H1 (cell line): ENCODE data around the gene TMEM63C. TPM values are rescaled to one million over a fixed set of nuclear protein-coding genes. Genes with fewer than 3 reads are reported as not detected.

Experiments
- CTCF ChIA-PET: fragments of 300-600 bp; sonication (Branson Sonifier 250); formaldehyde crosslinking; loops from one replicate; lab custom pipeline; 2021; ENCODE audit not compliant: partially characterized antibody; lab: Charles Lee
- POLR2A ChIA-PET: fragments of 300-600 bp; sonication (Branson Sonifier 250); formaldehyde crosslinking; loops from one replicate; lab custom pipeline; 2021; ENCODE audit warnings: inconsistent platforms; ENCODE audit not compliant: partially characterized antibody; lab: Charles Lee
- DNase-seq, 2 experiments: peaks; one replicate each; pipeline versions ENCODE4 v3.0.0 to v3.0.0-alpha.2; 2010 to 2022; ENCODE audit warnings: low spot score in 2 of 2, low read depth in 1 of 2, mixed read lengths in 1 of 2
- FAIRE-seq: peaks from 2 replicates; lab custom pipeline; 2011; peaks lifted over from hg19 to GRCh38; lab: Jason Lieb, UNC
- H2AFZ ChIP-seq: 2 replicates; pipeline ENCODE4 v1.8.1; 2012; ENCODE audit warnings: low read length, inconsistent platforms
- H2AK5ac ChIP-seq: 2 replicates; pipeline ENCODE4 v1.6.1; 2013; ENCODE audit warnings: low read depth, low read length
- H2BK120ac ChIP-seq: replicated peaks from 2 replicates; pipeline ENCODE3; 2013; ENCODE audit warnings: low read depth, low read length, inconsistent platforms
- H2BK12ac ChIP-seq: 2 replicates; pipeline ENCODE4 v1.6.1; 2013; ENCODE audit warnings: low read depth, low read length
- H2BK15ac ChIP-seq: 2 replicates; pipeline ENCODE4 v1.6.1; 2013; ENCODE audit warnings: low read length
- H2BK20ac ChIP-seq: 2 replicates; pipeline ENCODE4 v1.6.1; 2013; ENCODE audit warnings: low read length
- H2BK5ac ChIP-seq: 2 replicates; pipeline ENCODE4 v1.6.1; 2013; ENCODE audit warnings: low read depth, low read length
- H3K14ac ChIP-seq: 2 replicates; pipeline ENCODE4 v1.6.1; 2013; ENCODE audit warnings: inconsistent platforms; ENCODE audit not compliant: insufficient read length
- H3K18ac ChIP-seq: 2 replicates; pipeline ENCODE4 v1.6.1; 2013; ENCODE audit warnings: low read length; ENCODE audit errors: extremely low read depth
- H3K23ac ChIP-seq: 2 replicates; pipeline ENCODE4 v1.6.1; 2013; ENCODE audit warnings: inconsistent platforms; ENCODE audit not compliant: insufficient read length
- H3K23me2 ChIP-seq: 2 replicates; pipeline ENCODE4 v1.6.1; 2013; ENCODE audit warnings: low read depth, low read length
- H3K27ac ChIP-seq: 2 replicates; pipeline ENCODE4 v1.6.1; 2011; ENCODE audit warnings: low read depth, low read length, inconsistent platforms
- H3K27me3 ChIP-seq, 4 experiments: replicated peaks in 1 of 4; 1 replicate in 1 of 4; 2 replicates in 3 of 4; pipeline versions ENCODE4 v1.6.1 to v1.8.1; 2011 to 2013; ENCODE audit warnings: low read length in 3 of 4, mild to moderate bottlenecking in 3 of 4, inconsistent platforms in 2 of 4, mixed read lengths in 2 of 4, moderate library complexity in 1 of 4; ENCODE audit not compliant: control insufficient read depth in 3 of 4, insufficient read depth in 3 of 4; ENCODE audit errors: extremely low read depth in 1 of 4
- H3K36me3 ChIP-seq, 4 experiments: 2 replicates each; pipeline versions ENCODE4 v1.6.1 to v1.8.1; 2011 to 2013; ENCODE audit warnings: mild to moderate bottlenecking in 4 of 4, low read length in 3 of 4, moderate library complexity in 2 of 4, control low read depth in 1 of 4, inconsistent platforms in 1 of 4; ENCODE audit not compliant: insufficient read depth in 4 of 4, control insufficient read depth in 2 of 4
- H3K4ac ChIP-seq: replicated peaks from 2 replicates; pipeline ENCODE3; 2013; ENCODE audit warnings: low read length, low read depth, mixed read lengths, inconsistent platforms; ENCODE audit not compliant: insufficient read length
- H3K4me1 ChIP-seq, 4 experiments: replicated peaks in 1 of 4; 1 replicate in 1 of 4; 2 replicates in 3 of 4; pipeline versions ENCODE4 v1.6.1 to v1.8.1; 2011 to 2013; ENCODE audit warnings: low read length in 3 of 4, inconsistent platforms in 2 of 4, mixed read lengths in 1 of 4; ENCODE audit not compliant: insufficient read depth in 4 of 4, control insufficient read depth in 3 of 4
- H3K4me2 ChIP-seq, 2 experiments: 2 replicates each; pipeline versions ENCODE4 v1.6.1 to v1.8.1; 2011 to 2013; ENCODE audit warnings: low read depth in 2 of 2, low read length in 2 of 2, control low read depth in 1 of 2, inconsistent platforms in 1 of 2, mild to moderate bottlenecking in 1 of 2; ENCODE audit not compliant: insufficient read depth in 1 of 2
- H3K4me3 ChIP-seq, 4 experiments: fragments of 200-600, 300-600 bp in 1 of 4; sonication (generic), shearing (Covaris generic), sonication (Bioruptor Twin) in 1 of 4; 2 replicates each; pipeline versions ENCODE4 v1.5.1 to v1.8.1; 2011 to 2016; ENCODE audit warnings: low read length in 4 of 4, low read depth in 3 of 4, control low read depth in 2 of 4, inconsistent platforms in 2 of 4, mild to moderate bottlenecking in 2 of 4, mixed read lengths in 1 of 4, moderate library complexity in 1 of 4; ENCODE audit not compliant: insufficient read depth in 2 of 4; ENCODE audit errors: extremely low read depth in 1 of 4
- H3K56ac ChIP-seq: replicated peaks from 2 replicates; pipeline ENCODE3; 2013; ENCODE audit warnings: low read depth, mild to moderate bottlenecking, mixed read lengths, low read length, inconsistent platforms; ENCODE audit not compliant: insufficient read length
- H3K79me1 ChIP-seq: 2 replicates; pipeline ENCODE4 v1.6.1; 2013; ENCODE audit warnings: low read depth, low read length, control low read depth
- H3K79me2 ChIP-seq, 2 experiments: 2 replicates each; pipeline versions ENCODE4 v1.6.1 to v1.8.1; 2012 to 2013; ENCODE audit warnings: low read length in 2 of 2, mild to moderate bottlenecking in 2 of 2, inconsistent platforms in 1 of 2; ENCODE audit not compliant: insufficient read depth in 2 of 2, control insufficient read depth in 1 of 2
- H3K9ac ChIP-seq, 4 experiments: replicated peaks in 1 of 4; 1 replicate in 1 of 4; 2 replicates in 3 of 4; pipeline versions ENCODE4 v1.6.1 to v1.8.1; 2011 to 2013; ENCODE audit warnings: low read depth in 3 of 4, low read length in 3 of 4, control low read depth in 2 of 4, mild to moderate bottlenecking in 2 of 4, moderate library complexity in 2 of 4, inconsistent platforms in 1 of 4; ENCODE audit errors: extremely low read depth in 1 of 4
- H3K9me3 ChIP-seq, 2 experiments: 2 replicates each; pipeline versions ENCODE4 v1.6.1 to v1.8.1; 2012 to 2013; ENCODE audit warnings: mild to moderate bottlenecking in 2 of 2, moderate library complexity in 2 of 2, control low read depth in 1 of 2, inconsistent platforms in 1 of 2, low read depth in 1 of 2, low read length in 1 of 2, mixed read lengths in 1 of 2; ENCODE audit not compliant: insufficient read depth in 2 of 2
- H4K20me1 ChIP-seq, 2 experiments: replicated peaks in 1 of 2; 2 replicates each; pipeline versions ENCODE3 to v1.8.1; 2011 to 2013; ENCODE audit warnings: inconsistent platforms in 2 of 2, low read length in 2 of 2, mild to moderate bottlenecking in 1 of 2; ENCODE audit not compliant: insufficient read depth in 2 of 2, control insufficient read depth in 1 of 2
- H4K5ac ChIP-seq: 2 replicates; pipeline ENCODE4 v1.6.1; 2013; ENCODE audit warnings: low read length, low read depth, mixed read lengths, inconsistent platforms; ENCODE audit not compliant: insufficient read length
- H4K8ac ChIP-seq: 2 replicates; pipeline ENCODE4 v1.8.0; 2013; ENCODE audit warnings: mild to moderate bottlenecking, moderate library complexity, low read length, inconsistent platforms; ENCODE audit not compliant: insufficient read depth; ENCODE audit errors: extremely low read depth
- H4K91ac ChIP-seq: replicated peaks from 2 replicates; pipeline ENCODE3; 2013; ENCODE audit warnings: low read length, mixed read lengths, inconsistent platforms; ENCODE audit not compliant: insufficient read length
- SIN3A ChIP-seq, 2 experiments: IDR thresholded peaks in 1 of 2; conservative IDR thresholded peaks in 1 of 2; 2 replicates each; pipeline ENCODE4 v1.6.1; 2011 to 2012; ENCODE audit warnings: low read length in 2 of 2, improper control_type of control experiment in 1 of 2, low read depth in 1 of 2, mild to moderate bottlenecking in 1 of 2
- TAF7 ChIP-seq: optimal IDR thresholded peaks from 2 replicates; pipeline ENCODE3; 2011; ENCODE audit warnings: low read depth, mild to moderate bottlenecking, inconsistent platforms, low read length, moderate library complexity, borderline replicate concordance
- WGBS, 2 experiments: shearing (Covaris generic) in 1 of 2; methylation state at CpG; one replicate each; pipeline versions ENCODE4 v1.1.6 to v1.1.7; 2013 to 2015; ENCODE audit warnings: low lambda C conversion rate in 2 of 2, mixed read lengths in 2 of 2, inconsistent platforms in 1 of 2, low coverage in 1 of 2, missing lambda C conversion rate in 1 of 2; ENCODE audit not compliant: insufficient replicate concordance in 2 of 2, insufficient coverage in 1 of 2, insufficient read length in 1 of 2; ENCODE audit errors: extremely low coverage in 1 of 2, missing lambda C conversion rate in 1 of 2; 5-methylcytosine and 5-hydroxymethylcytosine counted together
- polyA plus RNA-seq, 7 experiments: library from polyadenylated mRNA; depleted of rRNA in 3 of 7; stranded (reverse) in 5 of 7; unstranded in 2 of 7; fragments of >200 nt in 5 of 7; fragments of 200-250 nt in 2 of 7; gene quantifications; 1 replicate in 5 of 7; 2 replicates in 1 of 7; 4 replicates in 1 of 7; pipeline versions ENCODE4 v1.2.1 to v1.2.3, GENCODE V29; 2011 to 2013; ENCODE audit warnings: missing spikeins in 2 of 7, mixed read lengths in 2 of 7
- total RNA-seq: library from RNA; stranded (reverse); fragmentation: NEBNext Ultra II Directional; extraction: Animal tissue kit (Norgen Biotek cat#: 25700); gene quantifications from 2 replicates; pipeline ENCODE4 v1.2.1, GENCODE V29; 2021

Gene TMEM63C
- total and polyA plus RNA-seq, 2 of the 8 experiments (the other 6 are each of a cell fraction or from before 2014, with no cell fraction given): 3.0 to 7.6 TPM

DNA sequence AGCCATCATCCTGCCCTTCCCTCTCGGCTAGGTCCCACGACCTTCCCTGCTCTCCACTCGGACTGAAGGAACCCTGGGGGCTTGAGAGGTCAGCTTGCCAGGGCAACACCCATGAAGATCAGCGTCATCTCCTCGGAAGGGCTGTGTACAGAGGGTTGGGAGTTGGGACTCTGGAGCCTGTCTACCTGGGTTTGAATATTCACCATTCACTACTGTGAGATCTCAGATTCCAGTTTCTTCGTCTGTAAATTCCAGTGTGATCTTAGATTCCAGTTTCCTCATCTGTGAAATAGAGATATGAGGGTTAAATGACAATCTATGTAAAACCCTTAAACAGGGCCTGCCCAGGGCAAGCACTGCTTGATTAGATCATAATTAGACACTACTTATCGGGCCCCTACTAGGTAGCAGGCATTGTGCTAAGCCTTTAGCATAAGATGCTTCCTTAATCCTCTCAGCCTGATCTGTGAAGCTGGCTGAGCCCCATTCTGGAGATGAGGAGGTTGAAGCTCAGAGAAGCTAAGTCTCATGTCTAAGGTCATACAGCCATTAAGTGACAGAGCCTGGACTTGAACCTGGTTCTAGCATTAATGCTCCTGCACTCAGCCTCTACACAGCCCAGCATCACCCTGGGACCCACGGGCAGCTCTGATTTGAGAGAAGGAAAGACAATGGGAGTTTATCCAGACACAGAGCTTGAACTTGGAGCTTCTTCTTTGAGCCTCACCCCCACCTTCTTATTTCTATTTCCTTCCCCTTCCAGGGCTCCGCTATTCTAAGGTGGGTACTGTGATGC is 39.4 kb upstream of the TMEM63C start:
- peak in 1 of 2 experiments; percentile 54 for DNase-seq
- Histone ChIP-seq H3K14ac (no peak overlapping the region), H3K18ac (peak overlapping the region; percentile 91; the same call in 1 of the 2 replicates), H3K4me1 (peaks cover 12 to 51% (median 28%) of the 10 kb centered on the region in 4 experiments), H4K5ac (peak overlapping the region; percentile 77), H3K23ac (no peak overlapping the region), H3K79me1 (no peaks in the 10 kb centered on the region), H3K27ac (no peak overlapping the region), H2BK12ac (no peak overlapping the region), H3K23me2 (peaks cover 20% of the 10 kb centered on the region), H3K27me3 (peaks cover 0 to 4% (median 2%) of the 10 kb centered on the region in 4 experiments; a peak in 3 of 7 replicates), H2BK5ac (peak overlapping the region; percentile 32; the same call in 1 of the 2 replicates), H3K56ac (peak overlapping the region; percentile 11), H2BK15ac (no peak overlapping the region), H2BK20ac (no peak overlapping the region; the same call in 1 of the 2 replicates), H4K20me1 (peaks cover 3 to 5% of the 10 kb centered on the region in 2 experiments), H2AK5ac (peak overlapping the region; percentile 27; the same call in 1 of the 2 replicates), H3K4ac (no peak overlapping the region), H2BK120ac (peak overlapping the region; percentile 21), H4K8ac (no peak overlapping the region), H4K91ac (peak overlapping the region; percentile 20), H3K9ac (peak overlapping the region in 3 of 4 experiments; percentile 30 to 44 (median 42); a peak in 3 of 7 replicates), H3K79me2 (peaks cover 0 to 8% of the 10 kb centered on the region in 2 experiments; a peak in 1 of 4 replicates), H3K4me3 (peak overlapping the region; percentile 69 to 79 (median 78)), H3K4me2 (peak overlapping the region; percentile 100), H3K9me3 (no peaks in the 10 kb centered on the region), H2AFZ (0 out of 2 replicates have a peak overlapping the region, but pooled peaks have one; percentile 43), H3K36me3 (peaks cover 0 to 9% (median 2%) of the 10 kb centered on the region in 4 experiments; a peak in 3 of 8 replicates)
- WGBS, 2 experiments: 5% methylated on average over 9 of the region's 9 CpGs; no CpG with 5 or more reads in 1 of the 2 experiments
- ChIA-PET POLR2A (interaction anchor here (0.8 to 2.0 kb wide), 10 partner anchors 11 to 222 kb away, joined by 3 to 9 read pairs (median 4); partner anchors contain the start of genes CIPC and TMEM63C), CTCF (interaction anchor here (0.6 to 52.5 kb wide), 27 partner anchors 10 to 272 kb away, joined by 3 to 1490 read pairs (median 5); partner anchors contain the start of gene CIPC)
- FAIRE-seq: no peak
- TF ChIP-seq SIN3A (conservative IDR thresholded peaks at IDR 0.05 in 1 of 2, IDR thresholded peaks at IDR 0.05 in 1 of 2; ENCODE audit: low read depth in 1 of 2, low read length in 2 of 2) (0 out of 4 replicates have a peak, but pooled peaks of 1 of the 2 experiments have one; percentile 13), TAF7 (no peak)
